ENCODE measurements around the gene IZUMO1.
"Not testable (repeated sequence)": the region's sequence is repeated elsewhere in the genome, so short reads cannot be mapped to it uniquely, and the experiment has no call there.

The IZUMO1 gene

GRCh38 chr19:48737360-48737998 is 9.2 kb downstream of the IZUMO1 start:
- no peak for DNase-seq (ENCODE audit: low spot score)

GRCh38 chr19:48735031-48735615 is 11.6 kb downstream of the IZUMO1 start:
- no peak for DNase-seq (ENCODE audit: low spot score)

GRCh38 chr19:48734625-48735024 is 12.1 kb downstream of the IZUMO1 start:
- DNase-seq (ENCODE audit: low spot score): no peak

GRCh38 chr19:48731452-48731851 is 15.3 kb downstream of the IZUMO1 start:
- DNase-seq (ENCODE audit: low spot score): no peak

- no peak for DNase-seq (ENCODE audit: low spot score)
These were observed 17.6 kb downstream of the IZUMO1 start for GRCh38 chr19:48728911-48729664.

- no peak for DNase-seq (ENCODE audit: low spot score)
These were observed 20.2 kb downstream of the IZUMO1 start for GRCh38 chr19:48726556-48726955.

GRCh38 chr19:48724796-48725753 is 21.6 kb downstream of the IZUMO1 start:
- peak; percentile 98 for DNase-seq (ENCODE audit: low spot score)

GRCh38 chr19:48722196-48722708 is 24.5 kb downstream of the IZUMO1 start:
- DNase-seq (ENCODE audit: low spot score): no peak

GRCh38 chr19:48720613-48721296 is 26.0 kb downstream of the IZUMO1 start:
- peak; percentile 89 for DNase-seq (ENCODE audit: low spot score)

GRCh38 chr19:48720251-48720612 is 26.5 kb downstream of the IZUMO1 start:
- DNase-seq (ENCODE audit: low spot score): no peak

GRCh38 chr19:48719263-48720171 is 27.2 kb downstream of the IZUMO1 start, which contains the start of gene MAMSTR:
Gene MAMSTR, minus strand, starts transcription at chr19:48719725. Its CDS starts 694 bp downstream, at chr19:48719031.
- no peak for DNase-seq (ENCODE audit: low spot score)

- no peak for DNase-seq (ENCODE audit: low spot score)
These were observed 27.9 kb downstream of the IZUMO1 start for GRCh38 chr19:48718711-48719231.

GRCh38 chr19:48718106-48718505 is 28.6 kb downstream of the IZUMO1 start:
- not testable (repeated sequence) for DNase-seq (ENCODE audit: low spot score)

- DNase-seq (ENCODE audit: low spot score): no peak
These were observed 30.0 kb downstream of the IZUMO1 start for GRCh38 chr19:48716562-48717291.

GRCh38 chr19:48715681-48716171 is 31.0 kb downstream of the IZUMO1 start:
- no peak for DNase-seq (ENCODE audit: low spot score)

- DNase-seq (ENCODE audit: low spot score): no peak
These were observed 31.7 kb downstream of the IZUMO1 start for GRCh38 chr19:48714759-48715675.

- peak; percentile 100 for DNase-seq (ENCODE audit: low spot score)
These were observed 32.6 kb downstream of the IZUMO1 start for GRCh38 chr19:48713864-48714755.

All from COLO829 (cell line).